Left ventricle myocardium superior (tissue), 1 donor: Measurements from ENCODE around the gene DPP9. TPM values are rescaled to one million over a fixed set of nuclear protein-coding genes. Genes with fewer than 3 reads are reported as not detected.

Experiments
- ATAC-seq: fragments of 200-7000 bp; cut with Tn5 transposase; one replicate; pipeline ENCODE4 v1.9.1; 2020; ENCODE audit warnings: mild to moderate bottlenecking, moderate library complexity
- DNase-seq: peaks from one replicate; pipeline ENCODE4 v3.0.0-alpha.2; 2020
- intact Hi-C: fragments of 100-400 bp; cut with micrococcal nuclease; formaldehyde crosslinking; loops from one replicate; pipeline ENCODE4 v1.11.0; 2022
- total RNA-seq: library from RNA; stranded (reverse); fragmentation: NEBNext Ultra II Directional; extraction: Animal tissue kit (Norgen Biotek cat#: 25700); gene quantifications from one replicate; pipeline ENCODE4 v1.2.1, GENCODE V29; 2021
- donor health status: DM: no; HTN: yes; CAD: no; lungs with severe emphysema.

The DPP9 gene
- total RNA-seq, 1 donor from 2014 or later = 53.9 TPM

DNA sequence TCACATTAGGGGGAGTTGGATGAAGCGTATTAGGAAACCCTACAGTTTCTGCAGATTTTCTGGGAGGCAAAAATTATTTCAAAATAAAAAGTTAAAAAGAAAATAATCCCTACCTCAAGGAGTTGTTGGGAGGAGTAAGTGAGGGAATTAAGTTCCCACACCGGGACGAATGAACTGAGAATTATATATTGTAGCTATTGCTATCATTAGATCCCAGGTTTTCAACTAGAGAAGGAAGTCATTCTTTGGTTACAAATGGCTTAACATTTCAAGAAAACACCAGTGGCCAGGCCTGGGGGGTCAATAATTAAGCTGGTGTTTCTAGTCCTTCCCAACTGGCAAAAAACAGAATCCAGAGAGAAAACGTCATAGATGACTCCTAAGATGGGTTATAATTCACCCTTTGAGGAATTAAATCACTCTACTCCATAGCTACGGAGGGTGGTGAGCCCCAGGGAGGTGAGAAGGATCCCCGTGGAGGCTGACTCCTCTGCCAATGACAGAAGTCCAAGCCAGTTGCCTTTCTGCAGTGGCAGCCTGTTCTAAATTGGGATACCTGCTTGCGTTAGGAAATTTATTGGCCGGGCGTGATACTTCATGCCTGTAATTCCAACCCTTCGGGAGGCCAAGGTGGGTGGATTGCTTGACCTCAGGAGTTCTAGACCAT lies 52.3 kb downstream of the DPP9 start:
- no peak for DNase-seq
- ATAC-seq = peak; percentile 32
- intact Hi-C loops = no loop called here

DNA sequence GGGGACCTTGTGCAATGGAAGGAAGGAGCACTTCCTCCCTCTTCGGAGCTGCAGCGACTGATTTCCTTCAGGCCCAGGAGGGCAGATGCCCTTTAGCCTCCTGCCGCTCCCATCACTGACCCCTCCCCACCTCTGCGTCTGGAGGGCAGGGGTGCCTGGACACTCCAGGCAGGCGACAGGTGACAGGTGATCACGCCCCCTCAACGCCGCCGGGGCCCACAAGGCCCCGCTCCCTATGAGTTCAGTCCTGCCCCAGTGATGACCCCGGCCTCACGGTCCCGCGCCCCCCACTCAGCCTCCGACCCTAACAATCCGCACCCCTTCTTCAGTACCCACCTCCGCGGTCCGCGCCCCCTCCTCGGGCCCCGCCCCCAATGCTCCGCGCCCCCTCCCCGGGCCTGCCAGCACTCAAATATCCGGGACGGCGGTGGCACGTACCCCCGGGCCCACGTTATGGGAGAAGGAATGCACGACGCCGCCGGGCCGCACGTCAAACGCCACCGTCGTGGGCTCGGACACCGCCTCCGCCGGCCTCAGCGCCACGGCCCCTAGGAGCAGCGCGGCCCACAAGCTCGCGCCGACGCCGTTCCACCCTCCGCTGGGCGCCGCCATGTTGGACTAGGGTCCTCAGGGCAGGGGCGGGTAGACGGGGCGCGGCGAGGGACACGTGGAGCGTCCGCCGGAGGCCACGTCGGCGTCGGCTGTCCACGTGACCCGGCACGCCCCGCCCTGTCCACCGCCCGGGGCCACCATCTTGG lies 53.7 kb downstream of the DPP9 start, which contains the start of gene MYDGF:
Gene MYDGF, minus strand, starts transcription at position 620 of the 758 bp plus-strand sequence. Its CDS starts 8 bp downstream, at position 612.
- intact Hi-C loops = no loop called here

DNA sequence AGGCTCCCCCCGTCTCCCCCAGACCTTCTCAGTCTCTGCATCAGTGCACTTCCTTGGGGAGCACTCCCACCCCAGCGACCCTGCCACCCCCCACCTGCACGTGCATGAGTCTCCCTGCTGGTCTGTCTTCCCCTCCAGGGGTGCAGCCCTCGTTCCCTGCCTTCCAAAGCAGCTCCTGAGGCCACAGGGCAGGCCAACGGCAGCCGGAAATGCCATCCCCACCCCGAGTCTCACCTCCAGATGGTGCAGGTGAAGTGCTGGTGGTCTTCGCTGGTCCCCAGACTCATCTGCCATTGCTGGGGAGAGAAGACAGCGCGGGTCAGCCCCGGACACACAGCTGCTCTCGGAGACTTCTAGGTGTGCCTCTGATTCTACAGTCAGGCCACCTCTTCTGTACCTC lies 59.0 kb downstream of the DPP9 start:
- DNase-seq (no peak), ATAC-seq (no peak)
- intact Hi-C loops = no loop called here

More for the DNA sequence above, 53.7 kb downstream of the DPP9 start, which contains the start of gene MYDGF:
- DNase-seq = peak; percentile 97
- ATAC-seq = peak; percentile 98

DNA sequence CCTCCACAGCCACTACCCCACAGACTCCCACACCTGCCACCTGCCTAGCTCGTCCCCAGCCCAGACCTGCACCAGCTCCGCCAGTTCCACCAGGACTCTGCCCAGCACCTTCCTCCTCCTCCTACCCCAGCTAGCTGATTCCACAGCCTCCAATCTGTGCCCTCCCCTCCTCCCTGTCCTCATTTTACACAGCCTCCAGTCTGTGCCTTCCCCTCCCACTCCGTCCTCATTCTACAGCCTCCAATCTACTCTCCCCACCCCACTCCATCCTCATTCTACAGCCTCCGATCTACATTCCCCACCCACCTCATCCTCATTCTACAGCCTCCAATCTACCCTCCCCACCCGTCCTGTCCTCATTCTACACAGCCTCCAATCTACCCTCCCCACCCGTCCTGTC lies 60.8 kb downstream of the DPP9 start:
- DNase-seq (no peak), ATAC-seq (no peak)
- intact Hi-C loops = no loop called here

DNA sequence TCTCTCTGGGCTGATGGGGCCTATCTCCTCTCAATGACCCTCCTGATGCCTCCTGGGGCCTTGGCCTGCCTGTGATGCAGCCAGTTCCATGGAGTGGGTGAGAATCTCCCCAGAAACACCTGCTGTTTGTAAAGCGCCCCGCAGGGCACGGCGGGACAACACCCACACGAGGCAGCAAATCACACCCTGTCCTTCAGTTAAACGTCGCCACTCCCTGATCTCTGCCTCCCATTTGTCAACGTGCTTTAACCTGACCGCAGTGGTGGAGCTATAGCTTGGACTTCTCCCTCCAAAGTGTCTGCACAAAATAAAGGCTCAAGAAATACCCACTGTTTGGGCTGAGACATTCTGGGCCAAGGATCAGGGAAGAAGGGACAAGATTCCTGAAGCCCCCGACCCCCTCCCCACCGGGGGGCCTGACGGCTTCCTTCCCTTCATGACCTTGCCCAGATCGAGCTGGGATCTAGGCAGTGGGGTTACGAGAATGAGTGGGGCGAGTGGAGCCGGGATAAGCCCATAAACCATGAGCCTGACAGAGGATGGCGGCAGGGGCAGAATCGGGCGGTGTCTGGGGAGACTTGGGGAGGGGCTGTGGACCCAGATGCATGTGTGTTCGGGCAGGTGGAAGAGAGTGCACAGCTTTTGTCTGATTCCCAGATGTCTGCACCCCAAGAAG lies 61.5 kb downstream of the DPP9 start:
- ATAC-seq = no peak
- intact Hi-C loops = no loop called here

DNA sequence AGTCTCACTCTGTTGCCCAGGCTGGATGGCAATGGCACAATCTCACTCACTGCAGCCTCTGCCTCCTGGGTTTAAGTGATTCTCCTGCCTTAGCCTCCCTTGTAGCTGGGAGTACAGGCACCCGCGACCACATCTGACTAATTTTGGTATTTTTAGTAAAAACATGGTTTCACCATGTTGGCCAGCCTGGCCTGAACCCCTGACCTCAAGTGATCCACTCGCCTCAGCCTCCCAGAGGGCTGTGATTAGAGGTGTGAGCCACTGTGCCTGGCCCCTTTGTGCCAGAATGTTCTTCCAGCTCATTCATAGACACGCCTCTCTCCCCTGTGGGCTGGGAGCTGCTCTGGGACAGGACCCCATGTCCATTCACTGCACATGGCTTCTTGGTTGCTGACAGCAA lies 62.6 kb downstream of the DPP9 start:
- DNase-seq (no peak), ATAC-seq (no peak)
- intact Hi-C loops = no loop called here

More for the DNA sequence above, 61.5 kb downstream of the DPP9 start:
- no peak for DNase-seq

DNA sequence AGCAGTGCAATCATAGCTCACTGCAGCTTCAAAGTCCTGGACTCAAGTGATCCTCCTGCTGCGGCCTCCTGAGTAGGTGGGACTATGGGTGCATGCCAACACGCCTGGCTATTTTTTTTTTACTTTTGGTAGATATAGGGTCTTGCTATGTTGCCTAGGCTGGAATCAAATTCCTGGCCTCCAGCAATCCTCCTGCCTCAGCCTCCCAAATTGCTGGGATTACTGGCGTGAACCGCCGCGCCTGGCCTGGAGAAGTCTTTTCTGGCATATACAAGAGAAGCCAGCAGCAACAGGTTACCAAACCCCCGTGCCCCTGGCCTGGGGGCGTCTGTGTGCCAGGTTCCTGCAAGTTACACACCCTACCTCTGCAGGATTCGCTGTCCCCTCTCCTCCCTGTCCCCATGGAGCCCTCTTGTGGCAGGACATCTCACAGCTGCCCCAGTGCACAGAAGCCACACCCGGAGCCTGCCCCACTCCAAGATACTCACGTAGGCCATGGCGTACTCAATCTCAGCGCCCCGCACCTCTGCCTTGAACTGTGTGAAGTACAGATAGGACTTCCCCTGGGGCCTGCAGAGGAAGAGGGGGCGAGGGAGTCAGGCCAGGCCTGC lies 63.4 kb downstream of the DPP9 start:
- ATAC-seq = peak; percentile 62
- no peak for DNase-seq
- intact Hi-C loops = no loop called here

DNA sequence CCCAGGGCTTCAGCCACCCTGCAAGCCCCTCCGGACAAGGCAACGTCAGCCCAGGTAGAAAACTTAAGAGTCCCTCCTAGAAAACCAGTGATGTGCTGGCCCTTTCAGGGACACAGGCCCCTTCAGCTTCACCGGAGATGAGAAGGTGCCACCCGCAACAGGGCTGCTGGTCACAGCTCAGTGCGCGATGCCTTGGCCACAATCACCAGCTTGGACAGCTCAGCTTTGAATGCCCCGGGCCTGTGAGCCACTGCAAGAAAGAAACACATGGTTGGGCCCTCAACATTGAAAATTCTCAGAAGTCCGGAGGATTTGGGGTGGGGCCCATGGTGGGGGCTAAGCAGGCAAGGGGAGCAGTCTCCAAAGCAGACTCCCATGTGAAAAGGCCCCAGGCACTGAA lies 65.8 kb downstream of the DPP9 start:
- DNase-seq = no peak
- no peak for ATAC-seq
- intact Hi-C loops = no loop called here

DNA sequence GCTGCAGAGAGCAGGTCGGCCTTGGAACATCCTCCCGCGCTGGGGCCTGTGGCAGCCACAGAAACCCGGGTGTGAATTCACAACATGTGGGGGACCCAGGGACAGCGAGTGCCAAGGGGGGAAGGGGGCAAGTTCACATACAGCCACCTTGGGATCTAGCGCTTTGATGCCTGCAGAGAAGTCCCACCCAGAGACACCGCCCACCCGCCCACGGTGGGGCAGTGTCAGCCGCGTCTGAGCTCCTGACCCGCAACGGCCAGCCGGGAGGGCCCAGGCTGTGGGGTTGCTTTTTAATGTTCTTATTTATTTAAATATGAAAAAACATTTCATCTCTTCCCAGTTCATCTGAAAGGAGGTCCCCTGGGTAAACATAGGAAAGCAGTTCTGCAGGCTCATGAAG lies 66.4 kb downstream of the DPP9 start:
- ATAC-seq (no peak), DNase-seq (no peak)
- intact Hi-C loops = no loop called here

DNA sequence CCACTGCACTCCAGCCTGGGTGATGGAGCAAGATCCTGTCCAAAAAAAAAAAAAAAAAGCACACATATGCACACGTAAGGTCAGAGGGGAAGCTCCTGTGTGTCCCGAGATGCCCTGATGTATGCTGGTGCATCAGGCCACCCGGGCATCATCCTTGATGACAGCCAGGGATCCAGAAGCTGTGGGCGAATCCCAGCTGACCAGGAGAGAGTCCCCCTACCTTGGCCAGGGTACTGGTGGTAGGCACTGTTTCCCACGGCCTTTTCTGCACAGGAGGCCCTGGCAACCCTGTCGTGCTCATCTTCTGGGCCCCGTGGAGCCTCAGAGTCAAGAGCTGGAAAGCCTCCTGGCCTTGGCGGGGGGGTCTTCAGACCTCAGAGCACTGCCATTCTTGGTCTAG lies 67.5 kb downstream of the DPP9 start:
- no peak for ATAC-seq
- intact Hi-C loops = no loop called here

DNA sequence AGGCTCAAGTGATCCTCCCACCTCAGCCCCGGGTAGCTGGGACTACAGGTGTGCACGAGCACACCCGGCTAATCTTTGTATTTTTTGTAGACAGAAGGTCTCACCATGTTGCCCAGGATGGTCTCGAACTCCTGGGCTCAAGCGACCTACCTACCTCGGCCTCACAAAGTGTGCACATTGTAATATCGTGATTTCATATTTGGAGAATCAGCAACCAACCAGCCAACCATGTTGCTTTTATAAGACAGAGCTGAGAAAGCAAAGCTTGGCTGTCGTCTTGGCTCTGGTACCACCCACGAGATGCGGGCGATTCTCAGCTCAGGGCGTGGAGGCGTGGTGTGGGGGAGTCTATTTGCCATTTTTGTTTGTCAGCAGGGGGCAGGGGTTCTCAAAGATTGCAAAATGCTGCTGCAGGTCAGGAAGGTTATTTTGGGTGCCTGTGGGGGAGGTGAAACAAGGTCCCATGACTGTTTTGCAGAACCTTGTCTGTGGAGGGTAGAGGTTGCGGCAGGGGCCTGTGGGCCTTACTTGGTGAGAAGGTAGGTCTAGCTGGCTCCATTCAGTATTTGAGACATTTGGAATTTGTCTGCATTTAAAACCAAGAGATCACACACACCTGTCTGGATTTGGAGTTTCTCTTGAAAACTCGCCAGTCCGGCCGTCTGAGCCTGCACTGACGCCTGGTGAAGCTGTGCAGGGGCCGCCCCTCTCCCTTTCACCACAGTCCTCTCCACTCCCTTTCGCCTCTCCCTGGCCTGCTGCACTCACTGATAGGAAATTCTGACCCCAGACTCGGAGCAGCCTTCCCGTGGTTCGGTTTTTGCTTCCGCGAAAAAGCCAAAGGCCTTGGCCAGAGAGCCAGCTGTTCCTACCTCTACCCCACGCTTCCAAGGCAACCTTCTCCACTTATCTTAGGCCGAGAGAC lies 68.9 kb downstream of the DPP9 start:
- intact Hi-C loops = no loop called here
- peak; percentile 22 for DNase-seq
- ATAC-seq = peak; percentile 64

More for the DNA sequence above, 67.5 kb downstream of the DPP9 start:
- DNase-seq = no peak

DNA sequence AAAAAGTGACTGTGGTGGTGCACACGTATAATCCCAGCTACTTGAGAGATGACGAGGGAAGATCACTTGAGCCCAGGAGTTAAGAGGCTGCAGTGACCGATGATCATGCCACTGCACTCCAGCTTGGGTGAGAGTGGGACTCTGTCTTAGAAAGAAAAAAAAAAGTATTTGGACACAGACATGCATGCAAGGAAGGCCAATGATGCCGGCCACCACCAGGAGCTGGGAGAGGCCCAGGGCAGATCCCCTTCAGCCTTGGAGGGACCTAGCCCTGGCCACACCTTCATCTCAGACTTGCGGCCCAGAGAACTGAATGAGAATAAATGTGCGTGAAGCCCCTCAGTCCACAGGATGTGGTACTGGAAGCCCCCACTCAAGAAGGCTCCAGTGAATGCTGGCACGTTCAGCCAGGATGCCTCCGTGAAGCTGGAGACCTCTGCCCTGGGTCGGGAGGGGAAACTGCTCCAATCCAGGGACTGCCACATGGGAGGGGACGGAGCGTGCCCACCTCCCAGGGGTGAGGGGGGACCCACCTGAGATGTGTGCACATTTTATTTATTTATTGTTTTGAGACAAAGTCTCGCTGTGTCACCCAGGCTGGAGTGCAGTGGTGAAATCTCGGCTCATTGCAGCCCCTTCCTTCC lies 69.7 kb downstream of the DPP9 start:
- intact Hi-C loops = no loop called here
- DNase-seq (no peak), ATAC-seq (no peak)

DNA sequence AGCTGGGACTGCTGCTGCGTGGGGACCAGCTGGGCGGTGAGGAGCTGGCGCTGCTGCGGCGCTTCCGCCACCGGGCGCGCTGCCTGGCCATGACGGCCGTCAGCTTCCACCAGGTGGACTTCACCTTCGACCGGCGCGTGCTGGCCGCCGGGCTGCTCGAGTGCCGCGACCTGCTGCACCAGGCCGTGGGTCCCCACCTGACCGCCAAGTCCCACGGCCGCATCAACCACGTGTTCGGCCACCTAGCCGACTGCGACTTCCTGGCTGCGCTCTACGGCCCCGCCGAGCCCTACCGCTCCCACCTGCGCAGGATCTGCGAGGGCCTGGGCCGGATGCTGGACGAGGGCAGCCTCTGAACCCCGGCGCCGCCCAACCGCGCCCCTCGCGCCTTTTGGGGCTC lies 71.6 kb downstream of the DPP9 start:
- intact Hi-C loops = no loop called here
- no peak for ATAC-seq
- peak; percentile 30 for DNase-seq

DNA sequence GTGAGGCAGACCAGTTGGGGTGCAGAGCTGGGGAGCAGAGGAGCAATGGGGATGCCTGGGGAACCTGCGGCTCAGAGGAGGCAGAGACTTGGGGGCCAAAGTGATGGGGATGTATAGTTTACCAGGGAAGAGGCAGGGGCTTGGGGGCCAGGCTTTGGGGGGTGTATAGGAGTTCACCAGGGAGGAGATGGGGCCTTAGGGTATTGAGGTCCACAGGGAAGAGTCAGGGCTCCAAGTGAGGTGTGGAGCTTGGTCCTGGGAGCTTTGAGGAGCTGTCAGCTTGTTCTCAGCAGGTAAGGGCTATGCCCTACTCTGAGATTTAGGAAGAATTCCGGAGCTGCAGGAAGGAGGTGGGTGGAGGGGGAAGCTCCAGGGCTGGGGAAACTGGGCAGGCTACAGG lies 73.5 kb downstream of the DPP9 start:
- DNase-seq (no peak), ATAC-seq (no peak)
- intact Hi-C loops = no loop called here

DNA sequence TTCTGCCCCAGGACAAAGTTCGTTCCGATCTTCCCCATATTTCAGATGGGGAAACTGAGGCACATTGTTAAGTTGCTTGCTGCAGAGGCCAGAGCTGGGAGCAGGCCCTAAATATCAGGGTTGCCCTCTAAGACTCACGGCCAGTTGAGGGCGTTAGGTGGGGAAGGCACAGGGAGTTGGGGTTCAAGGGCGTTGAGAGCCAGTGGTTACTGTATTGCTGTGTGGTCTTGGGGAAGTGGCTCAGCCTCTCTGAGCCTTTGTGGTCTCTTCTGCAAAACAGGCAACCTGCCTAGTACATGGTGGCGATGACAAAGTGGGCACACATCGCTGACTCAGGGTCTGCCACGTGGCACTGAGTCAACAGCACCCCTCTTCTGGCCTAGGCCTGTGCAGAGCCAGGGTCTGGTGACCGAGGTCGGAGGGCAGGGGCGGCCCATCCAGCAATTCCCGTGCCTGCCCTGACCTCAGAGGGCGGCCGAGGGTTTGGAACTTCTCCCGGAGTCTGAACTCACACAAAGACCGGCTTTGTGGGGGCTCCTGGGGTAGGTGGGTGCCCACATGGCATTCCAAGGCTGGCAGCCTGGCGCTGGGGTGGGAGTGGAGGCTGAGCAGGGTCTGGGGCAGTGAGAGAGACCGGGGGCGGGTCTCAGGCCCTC lies 74.1 kb downstream of the DPP9 start:
- intact Hi-C loops = no loop called here
- ATAC-seq (no peak), DNase-seq (no peak)

DNA sequence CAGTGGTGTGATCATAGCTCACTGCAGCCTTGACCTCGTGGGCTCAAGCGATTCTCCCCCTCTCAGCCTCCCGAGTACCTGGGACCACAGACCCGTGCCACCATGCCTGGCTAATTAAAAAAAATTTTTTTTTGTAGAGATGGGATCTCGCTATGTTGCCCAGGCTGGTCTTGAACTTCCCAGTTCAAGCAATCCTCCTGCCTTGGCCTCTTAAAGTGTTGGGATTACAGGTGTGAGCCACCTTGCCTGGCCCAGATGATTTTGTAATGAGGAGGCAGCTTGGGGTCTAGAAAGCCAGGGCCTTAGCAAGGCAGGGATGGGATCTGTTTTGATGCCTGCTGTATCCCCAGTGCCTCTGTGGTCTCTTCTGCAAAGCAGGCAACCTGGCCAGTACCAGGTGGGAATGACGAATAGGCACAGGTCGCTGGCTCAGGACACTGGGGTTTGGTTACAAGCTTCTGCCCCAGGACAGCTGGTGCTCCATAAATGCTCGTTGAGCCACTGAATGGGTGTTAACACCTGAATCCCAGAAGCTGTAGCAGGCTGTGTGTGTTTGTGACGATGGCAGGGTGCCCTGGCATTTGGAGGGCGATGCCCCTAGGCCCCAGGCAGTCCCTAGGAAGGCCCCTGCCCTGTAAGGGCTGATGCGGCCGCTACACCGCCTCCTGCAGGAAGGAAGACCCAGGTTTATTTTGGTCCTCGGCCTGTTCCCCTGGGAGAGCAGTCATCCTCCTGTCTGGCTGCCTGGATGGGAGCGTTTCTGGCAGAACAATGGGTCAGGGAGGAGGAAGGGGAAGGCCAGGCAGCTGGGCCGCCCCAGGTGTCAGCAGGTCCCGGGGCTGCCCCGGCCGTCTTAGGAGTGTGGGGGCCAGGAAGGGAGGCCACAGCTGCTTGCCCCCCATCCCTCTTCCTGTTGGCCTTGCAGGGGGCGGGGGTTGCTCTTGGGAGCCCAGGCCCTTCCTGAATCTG lies 75.7 kb downstream of the DPP9 start:
- DNase-seq (peak; percentile 75), ATAC-seq (peak; percentile 86)
- intact Hi-C loops = no loop called here

DNA sequence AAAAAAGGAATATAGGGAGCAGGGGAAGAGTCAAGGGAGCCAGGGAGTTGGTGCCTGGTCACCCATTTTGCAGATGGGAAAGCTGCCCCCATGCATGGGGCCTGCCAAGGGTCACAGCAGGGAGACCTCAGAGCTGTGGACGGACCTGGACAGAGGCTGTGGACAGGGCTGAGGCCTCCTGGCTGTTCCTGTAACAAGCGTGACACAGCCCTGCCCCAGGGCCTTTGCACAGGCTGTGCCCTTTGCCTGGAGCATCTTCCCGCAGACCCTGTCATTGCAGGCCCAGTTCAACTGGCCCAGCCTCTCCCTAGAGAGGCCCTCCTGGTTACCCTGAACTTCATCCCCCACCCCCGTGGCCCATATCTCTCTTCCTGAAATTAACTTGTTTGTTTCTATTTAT lies 77.9 kb downstream of the DPP9 start:
- intact Hi-C loops = no loop called here
- no peak for ATAC-seq
- no peak for DNase-seq
